HuH-7 (cell line): ENCODE measurements around the gene MAN2A2.
"Not testable (repeated sequence)": the region's sequence is repeated elsewhere in the genome, so short reads cannot be mapped to it uniquely, and the experiment has no call there.

Source experiments
- DNase-seq: peaks from one replicate; pipeline ENCODE4 v3.0.0; 2011; ENCODE audit warnings: low spot score

Gene MAN2A2

GRCh38 chr15:90921887-90922286 lies 18.8 kb downstream of the MAN2A2 start:
- no peak for DNase-seq

GRCh38 chr15:90922712-90923322 lies 19.7 kb downstream of the MAN2A2 start:
- peak; percentile 41 for DNase-seq

- no peak for DNase-seq
Observed at GRCh38 chr15:90924375-90924774, 21.3 kb downstream of the MAN2A2 start.

GRCh38 chr15:90926766-90927165 lies 23.7 kb downstream of the MAN2A2 start:
- not testable (repeated sequence) for DNase-seq

GRCh38 chr15:90928106-90928505 lies 25.0 kb downstream of the MAN2A2 start:
- DNase-seq = not testable (repeated sequence)

GRCh38 chr15:90929246-90930019 lies 26.3 kb downstream of the MAN2A2 start:
- no peak for DNase-seq

- DNase-seq = no peak
Observed at GRCh38 chr15:90930861-90931574, 27.9 kb downstream of the MAN2A2 start.

GRCh38 chr15:90931575-90931827 lies 28.4 kb downstream of the MAN2A2 start:
- no peak for DNase-seq

GRCh38 chr15:90931828-90932659 lies 28.9 kb downstream of the MAN2A2 start, which contains the start of gene HDDC3:
Gene HDDC3 (minus strand): TSS chr15:90932549. CDS start chr15:90932540, 9 bp downstream.
- DNase-seq = peak; percentile 97

GRCh38 chr15:90932660-90932991 lies 29.5 kb downstream of the MAN2A2 start:
- no peak for DNase-seq

GRCh38 chr15:90933301-90933700 lies 30.2 kb downstream of the MAN2A2 start:
- no peak for DNase-seq

- DNase-seq = peak; percentile 98
Observed at GRCh38 chr15:90934256-90934948, 31.3 kb downstream of the MAN2A2 start.

- peak; percentile 97 for DNase-seq
Observed at GRCh38 chr15:90934949-90935751, 32.0 kb downstream of the MAN2A2 start, which contains the start of gene UNC45A. Gene UNC45A (plus strand): TSS chr15:90935285. CDS start chr15:90935325, 40 bp downstream.

- no peak for DNase-seq
Observed at GRCh38 chr15:90936823-90937222, 33.7 kb downstream of the MAN2A2 start.

GRCh38 chr15:90938261-90938660 lies 35.2 kb downstream of the MAN2A2 start:
- no peak for DNase-seq

- no peak for DNase-seq
Observed at GRCh38 chr15:90939756-90940155, 36.7 kb downstream of the MAN2A2 start.

GRCh38 chr15:90941038-90941437 lies 37.9 kb downstream of the MAN2A2 start:
- DNase-seq = no peak

- DNase-seq = no peak
Observed at GRCh38 chr15:90942354-90943120, 39.4 kb downstream of the MAN2A2 start.

- no peak for DNase-seq
Observed at GRCh38 chr15:90945091-90945490, 42.0 kb downstream of the MAN2A2 start.

- DNase-seq = no peak
Observed at GRCh38 chr15:90946538-90946937, 43.4 kb downstream of the MAN2A2 start.
